ENCODE results near the gene PCDHB7.

DNA sequence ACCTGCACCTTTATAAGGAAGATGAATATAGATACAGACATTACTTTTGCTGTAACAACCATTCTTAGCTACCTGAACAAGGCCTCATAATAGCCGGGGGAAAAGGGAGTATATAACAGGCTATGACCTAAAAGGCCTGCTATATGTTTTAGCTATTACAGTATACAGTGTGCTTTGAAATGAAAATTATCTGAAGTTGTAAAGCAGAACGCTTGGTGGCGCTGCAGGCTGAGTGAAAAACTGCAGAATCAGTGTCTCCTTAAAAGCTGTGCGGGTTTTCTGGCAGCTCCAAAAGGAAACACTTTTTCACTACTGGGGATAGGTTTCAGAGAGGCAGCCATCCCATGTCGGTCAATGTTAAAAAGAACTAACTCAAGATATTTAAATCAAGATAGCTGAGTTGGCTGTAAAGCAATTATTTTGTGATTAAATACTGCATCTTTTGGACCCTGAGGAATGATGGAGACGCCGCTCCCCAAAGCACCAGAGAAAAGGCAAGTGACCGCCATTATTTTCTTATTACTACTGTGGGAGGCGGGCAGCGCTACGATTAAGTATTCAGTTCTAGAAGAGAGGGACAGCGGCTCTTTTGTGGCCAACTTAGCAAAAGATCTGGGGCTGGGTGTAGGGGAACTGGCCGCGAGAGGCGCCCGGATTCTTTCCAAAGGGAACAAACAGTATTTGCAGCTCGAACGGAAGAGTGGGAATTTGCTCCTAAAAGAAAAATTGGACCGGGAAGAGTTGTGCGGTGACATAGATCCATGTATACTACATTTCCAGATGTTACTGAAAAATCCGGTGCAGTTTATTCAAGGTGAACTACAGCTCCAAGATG is 16.7 kb upstream of the PCDHB7 start:
- TF ChIP-seq, protein P1, sequence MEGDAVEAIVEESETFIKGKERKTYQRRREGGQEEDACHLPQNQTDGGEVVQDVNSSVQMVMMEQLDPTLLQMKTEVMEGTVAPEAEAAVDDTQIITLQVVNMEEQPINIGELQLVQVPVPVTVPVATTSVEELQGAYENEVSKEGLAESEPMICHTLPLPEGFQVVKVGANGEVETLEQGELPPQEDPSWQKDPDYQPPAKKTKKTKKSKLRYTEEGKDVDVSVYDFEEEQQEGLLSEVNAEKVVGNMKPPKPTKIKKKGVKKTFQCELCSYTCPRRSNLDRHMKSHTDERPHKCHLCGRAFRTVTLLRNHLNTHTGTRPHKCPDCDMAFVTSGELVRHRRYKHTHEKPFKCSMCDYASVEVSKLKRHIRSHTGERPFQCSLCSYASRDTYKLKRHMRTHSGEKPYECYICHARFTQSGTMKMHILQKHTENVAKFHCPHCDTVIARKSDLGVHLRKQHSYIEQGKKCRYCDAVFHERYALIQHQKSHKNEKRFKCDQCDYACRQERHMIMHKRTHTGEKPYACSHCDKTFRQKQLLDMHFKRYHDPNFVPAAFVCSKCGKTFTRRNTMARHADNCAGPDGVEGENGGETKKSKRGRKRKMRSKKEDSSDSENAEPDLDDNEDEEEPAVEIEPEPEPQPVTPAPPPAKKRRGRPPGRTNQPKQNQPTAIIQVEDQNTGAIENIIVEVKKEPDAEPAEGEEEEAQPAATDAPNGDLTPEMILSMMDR (IDR thresholded peaks at IDR 0.05) = no peak
- no peak for TF ChIP-seq EP300 (IDR thresholded peaks at IDR 0.05)

Measured in ovary (tissue), 3 donors.